CD14-positive monocyte (primary cell): ENCODE data around the gene LAMA3. TPM values are rescaled to one million over a fixed set of nuclear protein-coding genes. Genes with fewer than 3 reads are reported as not detected.

Source experiments
- DNase-seq, 3 donors: peaks; one replicate each; pipeline ENCODE4 v3.0.0-alpha.2; 2011 to 2022
- H2AFZ ChIP-seq: 2 replicates; pipeline ENCODE4 v1.6.0; 2012; ENCODE audit warnings: mild to moderate bottlenecking, low read depth, low read length, inconsistent platforms; ENCODE audit not compliant: insufficient read depth, poor library complexity, severe bottlenecking
- H3K27ac ChIP-seq, 2 donors: 1 replicate in 1 of 2; 2 replicates in 1 of 2; pipeline ENCODE4 v1.5.1; 2012 to 2013; ENCODE audit warnings: low read length in 2 of 2, control low read depth in 1 of 2, inconsistent platforms in 1 of 2, low read depth in 1 of 2, mild to moderate bottlenecking in 1 of 2
- H3K27me3 ChIP-seq, 2 donors: one replicate each; pipeline versions ENCODE4 v1.6.0 to v1.6.1; 2011 to 2013; ENCODE audit warnings: low read length in 2 of 2; ENCODE audit not compliant: control insufficient read depth in 2 of 2, insufficient read depth in 2 of 2
- H3K36me3 ChIP-seq, 2 donors: replicated peaks in 1 of 2; 1 replicate in 1 of 2; 2 replicates in 1 of 2; pipeline versions ENCODE4 v1.5.1 to v1.6.1; 2012 to 2013; ENCODE audit warnings: low read length in 2 of 2, control low read depth in 1 of 2, inconsistent platforms in 1 of 2, mild to moderate bottlenecking in 1 of 2; ENCODE audit not compliant: insufficient read depth in 2 of 2, control insufficient read depth in 1 of 2
- H3K4me1 ChIP-seq, 2 donors: 1 replicate in 1 of 2; 2 replicates in 1 of 2; pipeline versions ENCODE4 v1.5.1 to v1.6.1; 2012 to 2013; ENCODE audit warnings: low read length in 2 of 2, control low read depth in 1 of 2, inconsistent platforms in 1 of 2, mild to moderate bottlenecking in 1 of 2, moderate library complexity in 1 of 2; ENCODE audit not compliant: insufficient read depth in 2 of 2, control insufficient read depth in 1 of 2
- H3K4me2 ChIP-seq: replicated peaks from 2 replicates; pipeline ENCODE3; 2012; ENCODE audit warnings: low read length, moderate library complexity, mild to moderate bottlenecking; ENCODE audit not compliant: poor library complexity, severe bottlenecking; ENCODE audit errors: extremely low read depth
- H3K4me3 ChIP-seq, 3 experiments: fragments of 200-600 bp in 1 of 3; sonication (generic) in 1 of 3; replicated peaks in 1 of 3; 1 replicate in 2 of 3; 2 replicates in 1 of 3; pipeline ENCODE4 v1.5.1; 2011 to 2013; ENCODE audit warnings: low read length in 3 of 3, mild to moderate bottlenecking in 3 of 3, control low read depth in 2 of 3, low read depth in 2 of 3, inconsistent platforms in 1 of 3, moderate library complexity in 1 of 3
- H3K79me2 ChIP-seq: 2 replicates; pipeline ENCODE4 v1.6.0; 2012; ENCODE audit warnings: mild to moderate bottlenecking, control low read depth, inconsistent platforms, low read length, moderate library complexity; ENCODE audit not compliant: insufficient read depth
- H3K9ac ChIP-seq: 2 replicates; pipeline ENCODE4 v1.6.0; 2017; ENCODE audit warnings: low read length, mild to moderate bottlenecking; ENCODE audit not compliant: insufficient read depth, poor library complexity, severe bottlenecking
- H3K9me3 ChIP-seq, 2 donors: replicated peaks in 1 of 2; 1 replicate in 1 of 2; 2 replicates in 1 of 2; pipeline versions ENCODE4 v1.5.1 to v1.6.1; 2012 to 2013; ENCODE audit warnings: low read length in 2 of 2, control low read depth in 1 of 2; ENCODE audit not compliant: control insufficient read depth in 1 of 2, insufficient read depth in 1 of 2
- H4K20me1 ChIP-seq: 2 replicates; pipeline ENCODE4 v1.6.0; 2012; ENCODE audit warnings: mild to moderate bottlenecking, low read length, control low read depth, moderate library complexity; ENCODE audit not compliant: insufficient read depth
- H3K27ac Mint-ChIP-seq, 7 donors: one replicate each; pipeline ENCODE4 v1.8.0; 2020; ENCODE audit warnings: mild to moderate bottlenecking in 7 of 7, mixed read lengths in 7 of 7, moderate library complexity in 6 of 7, inconsistent platforms in 2 of 7
- H3K27me3 Mint-ChIP-seq, 3 donors: one replicate each; pipeline ENCODE4 v1.8.0; 2021 to 2022; ENCODE audit warnings: low read depth in 3 of 3, mild to moderate bottlenecking in 3 of 3, mixed read lengths in 3 of 3, moderate library complexity in 3 of 3, inconsistent platforms in 1 of 3
- H3K36me3 Mint-ChIP-seq, 2 donors: one replicate each; pipeline ENCODE4 v1.8.0; 2020; ENCODE audit warnings: mixed read lengths in 2 of 2, inconsistent platforms in 1 of 2, mild to moderate bottlenecking in 1 of 2
- H3K4me1 Mint-ChIP-seq: one replicate; pipeline ENCODE4 v1.8.0; 2020; ENCODE audit warnings: mild to moderate bottlenecking, mixed read lengths
- H3K4me3 Mint-ChIP-seq, 2 donors: one replicate each; pipeline ENCODE4 v1.8.0; 2020; ENCODE audit warnings: mild to moderate bottlenecking in 2 of 2, mixed read lengths in 2 of 2, moderate library complexity in 1 of 2
- H3K9me3 Mint-ChIP-seq, 7 donors: one replicate each; pipeline ENCODE4 v1.8.0; 2020 to 2022; ENCODE audit warnings: mixed read lengths in 7 of 7, mild to moderate bottlenecking in 6 of 7, moderate library complexity in 6 of 7, inconsistent platforms in 2 of 7
- CTCF ChIP-seq: fragments of 200-600 bp; IDR thresholded peaks from one replicate; pipeline ENCODE4 v1.8.0; 2022; ENCODE audit warnings: antibody characterized with exemption, mild to moderate bottlenecking
- WGBS: methylation state at CpG from one replicate; pipeline ENCODE4 v1.1.5; 2013; ENCODE audit warnings: missing lambda C conversion rate; ENCODE audit not compliant: insufficient coverage; 5-methylcytosine and 5-hydroxymethylcytosine counted together
- intact Hi-C, 2 donors: fragments of 100-400 bp; cut with micrococcal nuclease; formaldehyde crosslinking; loops; one replicate each; pipeline versions ENCODE4 v1.15.0 to v1.15.1; 2023
- polyA plus RNA-seq, 3 donors: library from polyadenylated mRNA; depleted of rRNA in 1 of 3; unstranded in 2 of 3; stranded (reverse) in 1 of 3; fragments of 300-500 nt in 2 of 3; fragments of >200 nt in 1 of 3; fragmentation: Illumina TruSeq in 2 of 3; gene quantifications; 1 replicate in 2 of 3; 2 replicates in 1 of 3; pipeline ENCODE4 v1.2.3, GENCODE V29; 2012 to 2021

LAMA3 gene
- polyA plus RNA-seq, 3 donors, result not detected

- H3K9me3 ChIP-seq, result no peaks in the 10 kb centered on the region
- H3K9ac ChIP-seq, result no peak overlapping the region
- Mint-ChIP-seq H3K36me3 (no peaks in the 10 kb centered on the region), H3K27ac (no peak overlapping the region), H3K4me3 (no peak overlapping the region), H3K4me1 (peaks cover 2% of the 10 kb centered on the region), H3K9me3 (peaks cover 0 to 3% (median 0%) of the 10 kb centered on the region in 7 donors), H3K27me3 (peaks cover 0 to 2% (median 0%) of the 10 kb centered on the region in 3 donors)
- no peak overlapping the region for H3K4me3 ChIP-seq
- intact Hi-C loops, result no loop called here
- no peaks in the 10 kb centered on the region for H3K79me2 ChIP-seq
- H3K36me3 ChIP-seq, result no peaks in the 10 kb centered on the region
- no peak overlapping the region for H2AFZ ChIP-seq
- no peak overlapping the region for H3K27ac ChIP-seq
- no peaks in the 10 kb centered on the region for H3K4me1 ChIP-seq
- WGBS, result 100% methylated on average over 1 of the region's 5 CpGs
- H3K27me3 ChIP-seq, result no peaks in the 10 kb centered on the region
- DNase-seq, result no peak
- H4K20me1 ChIP-seq, result no peaks in the 10 kb centered on the region
- H3K4me2 ChIP-seq, result no peak overlapping the region
- no peak for TF ChIP-seq CTCF
Observed at GRCh38 chr18:23889907-23890306, 200.7 kb downstream of the LAMA3 start.

GRCh38 chr18:23890589-23890988, 201.3 kb downstream of the LAMA3 start:
- no peaks in the 10 kb centered on the region for H4K20me1 ChIP-seq
- H3K27me3 ChIP-seq, result no peaks in the 10 kb centered on the region
- TF ChIP-seq CTCF, result no peak
- H3K4me1 ChIP-seq, result no peaks in the 10 kb centered on the region
- H3K9me3 Mint-ChIP-seq, result peaks cover 0 to 3% (median 0%) of the 10 kb centered on the region in 7 donors
- H3K4me3 Mint-ChIP-seq, result no peak overlapping the region
- no peak overlapping the region for H3K4me2 ChIP-seq
- intact Hi-C loops, result no loop called here
- H2AFZ ChIP-seq, result no peak overlapping the region
- H3K9ac ChIP-seq, result no peak overlapping the region
- peaks cover 0 to 3% (median 0%) of the 10 kb centered on the region in 3 donors for H3K27me3 Mint-ChIP-seq
- H3K27ac ChIP-seq, result no peak overlapping the region
- H3K36me3 Mint-ChIP-seq, result no peaks in the 10 kb centered on the region
- no peak overlapping the region for H3K27ac Mint-ChIP-seq
- peaks cover 2% of the 10 kb centered on the region for H3K4me1 Mint-ChIP-seq
- H3K4me3 ChIP-seq, result no peak overlapping the region
- DNase-seq, result no peak
- no peaks in the 10 kb centered on the region for H3K79me2 ChIP-seq
- H3K9me3 ChIP-seq, result no peaks in the 10 kb centered on the region
- H3K36me3 ChIP-seq, result no peaks in the 10 kb centered on the region
